Mucosa of rectum (tissue), 2 donors: Measurements from ENCODE around the gene CYLD.

Source experiments
- H3K27ac ChIP-seq, 2 donors: one replicate each; pipeline ENCODE4 v1.7.0; 2013; ENCODE audit warnings: inconsistent platforms in 2 of 2, low read depth in 2 of 2, low read length in 2 of 2
- H3K27me3 ChIP-seq, 2 donors: one replicate each; pipeline ENCODE4 v1.7.0; 2013; ENCODE audit warnings: low read length in 2 of 2; ENCODE audit not compliant: control insufficient read depth in 2 of 2, insufficient read depth in 2 of 2
- H3K36me3 ChIP-seq, 2 donors: one replicate each; pipeline ENCODE4 v1.7.0; 2013; ENCODE audit warnings: low read length in 2 of 2; ENCODE audit not compliant: control insufficient read depth in 2 of 2, insufficient read depth in 2 of 2
- H3K4me1 ChIP-seq, 2 donors: one replicate each; pipeline ENCODE4 v1.7.0; 2013; ENCODE audit warnings: low read length in 2 of 2, mild to moderate bottlenecking in 1 of 2; ENCODE audit not compliant: control insufficient read depth in 2 of 2, insufficient read depth in 2 of 2
- H3K4me3 ChIP-seq, 2 donors: one replicate each; pipeline ENCODE4 v1.7.0; 2013; ENCODE audit warnings: low read length in 2 of 2
- H3K9ac ChIP-seq, 2 donors: one replicate each; pipeline ENCODE4 v1.7.0; 2013; ENCODE audit warnings: low read length in 2 of 2, low read depth in 1 of 2, mild to moderate bottlenecking in 1 of 2
- H3K9me3 ChIP-seq, 2 donors: one replicate each; pipeline ENCODE4 v1.7.0; 2013; ENCODE audit warnings: low read length in 2 of 2; ENCODE audit not compliant: control insufficient read depth in 2 of 2
- donor health status: healthy.
- donor health status: Normal muscosa, but diverticular disease.

The CYLD gene

DNA sequence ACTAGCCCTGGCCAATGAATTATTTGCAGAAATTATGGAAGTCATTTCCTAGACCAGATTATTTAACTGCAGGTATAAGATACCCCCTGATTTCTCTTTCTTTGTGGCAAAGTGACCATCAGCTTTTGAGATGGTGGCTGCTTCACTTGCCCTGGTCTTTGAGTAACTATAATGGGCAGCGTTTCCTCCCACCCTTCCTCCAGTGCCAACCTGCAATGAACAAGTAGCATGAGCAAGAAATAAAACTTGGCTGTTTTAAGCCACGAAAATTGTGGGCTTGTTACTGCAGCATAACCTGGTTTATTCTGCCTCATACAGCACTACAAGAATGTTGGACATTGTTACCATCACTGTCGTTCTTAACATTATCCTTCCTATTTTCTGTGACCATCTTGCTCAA lies 105.3 kb downstream of the CYLD start:
- H3K27ac ChIP-seq = no peak overlapping the region
- H3K9me3 ChIP-seq = no peaks in the 10 kb centered on the region
- H3K4me3 ChIP-seq = no peak overlapping the region
- no peaks in the 10 kb centered on the region for H3K4me1 ChIP-seq
- no peaks in the 10 kb centered on the region for H3K36me3 ChIP-seq
- H3K9ac ChIP-seq = no peak overlapping the region
- H3K27me3 ChIP-seq = peaks cover 0 to 5% of the 10 kb centered on the region in 2 donors

DNA sequence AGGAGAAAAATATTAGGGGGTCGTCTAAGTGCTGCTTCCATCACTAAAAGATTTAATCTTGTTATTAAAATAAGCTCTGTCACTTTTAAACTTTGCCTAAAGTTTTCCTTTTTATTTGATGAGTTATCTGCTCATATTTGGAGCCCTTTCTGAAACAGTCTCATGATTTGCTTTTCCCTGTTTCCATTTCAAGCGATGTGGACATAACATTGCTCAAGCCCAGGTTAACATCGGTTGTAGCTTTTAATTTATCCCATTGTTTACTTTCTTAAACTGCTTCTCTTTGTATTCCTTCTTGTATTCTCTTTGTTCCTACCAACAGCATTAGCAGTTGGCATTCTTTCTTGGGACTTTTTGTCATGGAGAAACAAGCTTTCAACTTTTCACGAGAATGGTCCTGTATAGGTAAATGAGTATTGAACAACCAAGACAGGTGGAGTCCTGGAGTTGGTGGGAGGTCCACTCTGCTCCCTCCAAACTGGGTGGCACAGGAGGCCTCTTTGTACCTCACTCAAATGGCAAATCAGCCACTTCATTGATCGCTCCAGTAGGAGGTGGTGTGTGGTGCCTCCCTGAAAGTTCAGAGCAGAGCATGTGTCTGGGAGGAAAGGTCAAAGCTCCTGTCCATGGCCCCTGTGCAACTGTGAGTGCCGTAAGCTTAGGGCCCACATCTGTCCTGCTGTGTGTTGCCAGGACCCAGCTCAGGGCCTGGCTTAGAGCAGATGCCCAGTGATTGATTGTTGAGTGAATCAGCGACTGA lies 107.0 kb downstream of the CYLD start:
- H3K27ac ChIP-seq = no peak overlapping the region
- no peaks in the 10 kb centered on the region for H3K9me3 ChIP-seq

More for the DNA sequence above, 107.0 kb downstream of the CYLD start:
- Histone ChIP-seq H3K4me3 (no peak overlapping the region), H3K9ac (no peak overlapping the region), H3K4me1 (no peaks in the 10 kb centered on the region), H3K36me3 (no peaks in the 10 kb centered on the region), H3K27me3 (peaks cover 0 to 2% of the 10 kb centered on the region in 2 donors)
